NCI-H82 (cell line): ENCODE data around the gene FAM169A.
"Not testable (repeated sequence)": the region's sequence is repeated elsewhere in the genome, so short reads cannot be mapped to it uniquely, and the experiment has no call there.

ENCODE experiments used
- DNase-seq: peaks from one replicate; lab custom pipeline; 2025; lab: John Stamatoyannopoulos, UW

FAM169A gene

DNA sequence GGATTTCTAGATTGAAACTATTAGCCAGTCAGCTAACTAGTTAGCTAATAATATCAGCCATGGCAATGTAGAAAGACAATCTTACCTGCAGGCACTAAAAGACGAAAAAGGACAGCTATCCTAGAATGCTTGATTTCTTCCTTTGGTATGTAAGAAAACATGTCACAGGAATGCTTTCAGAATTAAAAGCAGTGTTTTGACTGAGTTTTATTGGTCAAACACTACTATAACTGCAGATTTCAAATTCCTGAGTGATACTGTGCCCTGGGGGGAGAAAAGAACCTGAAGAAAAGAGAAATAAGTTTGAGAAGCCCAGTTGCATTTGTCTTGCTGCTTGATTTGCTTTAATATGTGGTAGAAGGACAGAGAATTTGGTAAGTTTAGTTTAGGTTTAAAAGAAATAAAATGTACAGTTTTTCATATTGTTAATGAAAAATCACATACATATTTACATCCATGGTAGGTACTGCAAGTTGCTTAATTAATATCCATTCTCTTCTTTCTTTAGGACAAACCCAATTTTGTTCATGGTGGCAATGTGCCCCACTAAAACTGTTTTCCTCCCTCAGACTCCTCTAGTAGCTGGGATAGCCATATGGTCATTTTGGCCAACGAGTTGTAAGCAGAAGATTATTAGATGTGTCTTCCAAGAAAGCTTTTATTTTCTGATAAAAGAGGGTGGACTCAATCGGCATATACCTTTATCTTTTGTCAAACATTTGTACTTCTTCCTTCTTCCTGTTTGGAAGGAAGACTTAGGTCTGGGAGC lies 4.3 kb upstream of the FAM169A start:
- no peak for DNase-seq

DNA sequence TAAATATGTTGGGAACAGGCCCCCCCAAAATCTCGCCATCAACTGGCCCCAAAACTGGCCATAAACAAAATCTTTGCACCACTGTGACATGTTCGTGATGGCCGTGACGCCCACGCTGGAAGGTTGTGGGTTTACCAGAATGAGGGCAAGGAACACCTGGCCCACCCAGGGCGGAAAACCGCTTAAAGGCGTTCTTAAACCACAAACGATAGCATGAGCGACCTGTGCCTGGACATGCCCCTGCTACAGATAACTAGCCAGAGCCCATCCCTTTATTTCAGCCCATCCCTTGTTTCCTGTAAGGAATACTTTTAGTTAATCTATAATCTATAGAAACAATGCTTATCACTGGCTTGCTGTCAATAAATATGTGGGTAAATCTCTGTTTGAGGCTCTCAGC lies 3.2 kb upstream of the FAM169A start:
- not testable (repeated sequence) for DNase-seq

DNA sequence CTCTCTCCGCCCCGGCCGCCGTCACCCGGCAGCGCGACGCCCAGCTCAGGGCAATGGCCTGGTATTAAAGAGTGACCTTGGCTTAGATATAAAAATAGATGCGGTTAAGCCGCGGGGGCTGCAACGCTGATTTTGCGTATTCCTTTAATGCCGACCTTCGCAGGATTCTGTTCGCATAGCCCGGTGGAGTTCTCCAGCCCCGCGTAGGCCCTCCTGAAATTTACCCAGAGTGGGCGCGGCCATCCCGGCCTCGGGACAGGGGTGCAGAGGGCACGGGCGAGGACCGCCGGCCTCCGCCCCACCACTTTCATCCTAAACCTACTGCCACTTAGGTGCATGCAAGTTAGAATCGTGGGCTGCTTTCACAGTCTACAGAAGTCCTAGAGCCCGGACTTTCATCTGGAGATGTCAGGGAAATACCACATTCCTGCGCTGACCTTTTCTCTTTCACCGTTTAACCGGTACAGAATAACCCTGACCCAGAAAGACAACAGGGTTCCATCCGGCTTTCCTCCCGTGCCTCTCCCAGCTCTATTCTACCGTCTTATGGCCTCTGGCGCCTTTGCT lies 492 bp upstream of the FAM169A start:
- DNase-seq = no peak

DNA sequence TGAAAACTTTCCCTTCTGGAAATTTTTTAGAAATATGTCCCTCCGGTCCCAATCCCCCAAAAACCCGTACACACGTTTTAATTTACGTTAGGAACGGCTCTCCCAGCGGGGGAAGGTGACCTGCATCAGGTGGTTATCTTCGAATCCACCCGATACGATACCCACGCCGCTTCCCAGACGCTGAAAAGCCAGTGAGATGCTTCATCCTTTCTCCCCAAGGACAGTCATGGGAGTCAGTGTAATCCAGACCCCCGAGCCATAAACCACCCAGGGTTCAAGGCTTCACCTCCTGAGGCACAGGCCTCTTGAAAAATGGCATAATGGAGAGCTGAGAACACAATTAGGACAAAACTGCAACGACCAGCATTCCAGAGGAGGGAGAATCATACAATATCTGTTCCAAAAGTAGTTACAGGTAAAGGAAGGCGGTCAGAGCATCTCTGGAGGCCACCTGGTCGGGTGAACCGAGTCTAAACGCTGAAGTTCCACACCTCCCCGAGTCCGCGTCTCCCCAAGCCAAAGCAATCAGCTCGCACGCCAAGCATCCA lies 857 bp downstream of the FAM169A start:
- peak; percentile 46 for DNase-seq

DNA sequence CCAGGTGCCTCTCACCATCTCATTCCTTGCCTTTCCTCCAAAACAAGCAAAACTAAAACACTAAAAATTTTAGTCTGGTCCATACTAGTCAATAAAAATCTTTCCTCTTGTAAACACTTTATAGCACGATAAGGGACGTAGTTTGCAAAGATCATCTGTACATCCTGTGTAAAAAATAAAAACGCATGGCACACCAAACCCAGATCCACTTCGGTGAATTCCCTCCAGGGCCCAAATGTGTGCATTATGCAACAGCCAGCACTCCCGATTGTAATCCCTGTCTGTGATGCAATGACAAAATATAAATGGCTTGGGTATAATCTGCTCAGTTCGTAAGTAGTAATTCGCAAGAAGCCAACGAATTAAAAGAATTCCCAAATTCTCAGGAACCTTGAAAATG lies 1.4 kb downstream of the FAM169A start:
- DNase-seq = peak; percentile 39

DNA sequence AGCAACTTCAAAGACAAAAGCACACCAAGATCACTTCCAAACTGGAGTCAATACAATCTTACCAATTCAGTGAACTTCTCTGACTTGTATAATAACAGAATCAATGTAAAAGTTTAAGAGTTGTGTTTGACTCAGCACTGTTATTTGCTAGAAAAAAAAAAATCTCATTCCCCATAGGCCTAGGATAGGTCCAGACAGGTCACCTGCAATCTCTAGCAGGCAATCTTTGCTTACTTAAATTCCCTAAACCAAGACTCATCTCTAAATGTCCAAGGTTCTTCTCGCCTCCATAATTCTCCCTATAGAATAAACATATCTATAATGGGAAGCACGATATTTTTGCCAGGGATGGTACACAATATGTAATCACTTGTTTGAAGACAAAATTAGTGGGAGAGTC lies 2.5 kb downstream of the FAM169A start:
- DNase-seq = no peak

DNA sequence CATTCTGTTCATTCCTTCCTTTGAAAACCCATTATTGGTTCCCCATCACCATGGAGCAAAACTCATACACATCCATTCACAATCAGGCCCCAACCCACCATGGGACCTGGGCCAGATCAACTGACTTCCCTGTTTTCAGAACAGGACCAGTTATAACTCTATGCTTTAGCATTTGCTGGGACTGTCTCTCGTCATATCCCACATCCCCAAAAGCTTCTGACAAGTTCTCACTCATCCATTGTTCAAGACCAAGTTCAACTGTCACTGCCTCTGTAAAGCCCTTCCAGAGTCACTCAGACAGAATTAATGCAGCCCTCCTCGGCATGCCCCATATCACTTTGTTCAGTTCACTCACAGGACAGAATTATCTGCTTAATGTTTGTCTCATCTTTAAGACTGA lies 4.0 kb downstream of the FAM169A start:
- no peak for DNase-seq

DNA sequence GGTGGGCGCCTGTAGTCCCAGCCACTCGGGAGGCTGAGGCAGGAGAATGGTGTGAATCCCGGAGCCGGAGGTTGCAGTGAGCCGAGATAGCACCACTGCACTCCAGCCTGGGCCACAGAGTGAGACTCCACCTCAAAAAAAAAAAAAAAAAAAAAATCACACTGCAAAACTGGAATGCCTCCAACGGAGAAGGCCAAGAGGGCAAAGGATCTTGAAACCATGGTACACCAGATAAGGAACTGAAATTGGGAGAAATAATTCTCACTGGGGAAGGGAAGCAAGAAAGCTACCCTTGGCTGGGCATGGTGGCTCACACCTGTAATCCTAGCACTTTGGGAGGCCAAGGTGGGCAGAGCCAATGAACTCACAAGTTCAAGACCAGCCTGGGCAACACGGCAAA lies 9.2 kb downstream of the FAM169A start:
- not testable (repeated sequence) for DNase-seq

DNA sequence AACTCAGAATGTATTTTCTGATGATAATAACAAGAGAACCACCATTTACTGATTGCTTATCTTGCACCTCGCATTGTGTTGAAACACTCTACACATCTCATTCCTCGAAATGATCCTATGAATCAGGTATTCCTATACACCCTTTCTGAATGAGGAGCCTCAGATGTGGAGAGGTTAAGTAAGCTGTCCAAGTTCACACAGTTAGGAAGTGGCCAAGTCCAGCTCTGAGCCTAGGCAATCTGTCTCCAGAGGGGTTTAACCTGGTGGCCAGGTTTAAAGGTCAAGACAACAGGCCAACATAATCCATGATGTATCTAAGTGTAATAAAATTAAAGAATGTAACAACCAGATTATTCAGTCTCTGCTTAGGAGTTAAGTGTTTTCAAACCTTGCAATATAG lies 12.9 kb downstream of the FAM169A start:
- no peak for DNase-seq

DNA sequence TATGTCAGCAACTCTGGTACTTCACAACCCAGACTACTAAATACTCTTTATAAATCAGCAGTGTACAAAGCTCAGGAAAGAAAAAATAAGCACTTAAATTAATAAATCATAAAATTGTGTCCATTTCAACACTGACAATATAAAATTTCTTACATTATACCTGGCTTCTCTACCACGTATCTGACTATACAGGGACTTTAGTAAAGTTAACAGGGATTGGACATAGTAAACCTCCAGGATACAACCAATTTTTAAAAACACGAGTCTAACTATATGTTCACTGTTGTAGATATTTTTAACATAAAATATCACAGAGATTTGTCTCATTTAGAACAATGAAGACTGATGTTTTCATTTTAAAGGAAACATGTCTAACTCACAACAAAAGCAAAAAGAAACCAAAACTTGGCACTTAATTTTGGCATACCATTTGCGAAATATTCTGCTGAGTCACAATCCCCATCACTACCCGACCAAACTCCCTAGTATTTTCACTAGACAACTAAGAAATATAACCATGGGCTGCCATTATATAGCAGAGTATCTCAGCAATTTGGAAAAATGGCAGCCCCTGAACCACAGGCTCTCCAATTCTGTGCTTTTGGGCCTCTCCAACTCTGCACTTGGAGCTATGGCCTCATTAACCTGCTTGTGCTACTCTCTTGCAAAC lies 14.4 kb downstream of the FAM169A start:
- no peak for DNase-seq

DNA sequence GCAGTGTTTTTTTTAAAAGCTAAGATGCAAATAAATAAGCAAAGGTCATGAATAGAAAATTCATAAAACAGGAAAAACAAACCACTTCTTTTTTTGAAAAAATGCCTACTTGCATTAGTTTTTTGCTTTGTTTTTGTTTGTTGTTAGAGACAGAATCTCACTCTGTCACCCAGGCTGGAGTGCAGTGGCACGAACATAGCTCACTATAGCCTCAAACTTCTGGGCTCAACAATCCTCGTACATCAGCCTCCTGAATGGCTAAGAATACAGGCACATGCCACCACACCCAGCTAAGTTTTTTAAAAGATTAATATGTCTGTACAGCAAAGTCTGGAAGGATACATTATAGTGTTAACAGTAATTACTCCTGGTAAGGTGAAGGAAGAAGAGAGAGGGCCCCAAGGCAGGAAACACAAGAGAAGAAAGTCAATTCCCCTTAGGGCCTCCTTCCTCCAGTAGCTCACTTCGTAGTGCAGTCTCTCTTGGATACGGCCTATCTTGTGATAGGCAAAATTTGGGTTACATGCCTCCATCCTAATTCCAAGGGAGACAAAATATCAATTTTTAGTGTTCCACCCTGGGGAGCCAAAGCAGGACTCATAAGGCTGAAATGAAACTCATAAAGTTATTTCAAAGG lies 15.3 kb downstream of the FAM169A start:
- no peak for DNase-seq

DNA sequence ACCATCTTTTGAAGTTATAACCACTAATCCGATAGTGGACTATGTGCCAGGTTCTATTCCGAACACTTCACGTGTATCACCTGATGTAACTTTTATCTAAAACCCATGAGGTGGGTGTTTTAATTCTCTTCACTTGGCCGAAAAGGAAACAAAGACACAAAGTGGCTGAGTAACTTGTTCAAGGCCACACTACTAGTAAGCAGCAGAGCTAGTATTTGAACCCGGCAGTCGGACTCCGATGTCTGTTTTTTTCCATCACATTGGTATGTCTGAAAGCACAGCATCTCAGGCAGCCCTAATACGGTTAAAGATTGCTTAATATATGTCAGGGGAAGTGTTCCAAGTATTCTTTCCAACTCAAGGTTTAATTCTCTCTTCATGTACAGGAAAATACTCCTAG lies 16.2 kb downstream of the FAM169A start:
- no peak for DNase-seq

DNA sequence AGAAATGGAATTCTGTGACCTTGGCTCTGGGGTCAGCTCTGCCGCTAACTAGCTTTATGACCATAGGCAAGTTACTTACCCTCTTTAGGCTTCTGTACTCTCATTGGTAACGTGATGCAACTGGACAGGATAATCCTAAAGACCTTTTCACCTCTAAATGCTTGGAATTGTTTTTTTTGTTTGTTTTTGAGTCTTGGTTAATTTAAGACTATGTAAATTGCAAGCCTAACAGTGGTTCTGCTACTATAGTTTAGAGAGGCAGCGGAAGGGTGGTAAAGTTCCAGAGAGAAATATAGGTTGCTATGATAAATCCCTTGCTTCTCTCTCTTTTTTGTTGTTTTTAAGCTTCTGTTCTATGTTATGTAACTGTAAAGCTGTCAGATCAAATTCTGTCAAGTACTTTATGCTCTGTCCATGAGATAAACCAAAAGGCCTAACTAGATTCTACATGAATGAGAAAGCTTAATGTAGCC lies 17.6 kb downstream of the FAM169A start:
- peak; percentile 5 for DNase-seq

DNA sequence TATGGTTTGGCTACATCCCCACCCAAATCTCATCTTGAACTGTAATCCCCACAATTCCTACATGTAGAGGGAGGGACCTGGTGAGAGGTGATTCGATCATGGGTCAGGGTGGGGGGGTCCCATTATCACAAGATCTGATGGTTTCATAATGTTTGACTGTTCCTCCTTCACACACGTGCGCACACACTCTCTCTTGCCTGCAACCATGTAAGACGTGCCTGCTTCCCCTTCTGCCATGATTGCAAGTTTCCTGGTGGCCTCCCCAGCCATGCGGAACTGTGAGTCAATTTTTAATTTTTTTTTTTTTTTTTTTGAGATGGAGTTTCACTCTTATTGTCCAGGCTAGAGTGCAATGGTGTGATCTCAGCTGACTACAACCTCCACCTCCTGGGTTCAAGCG lies 27.0 kb downstream of the FAM169A start:
- DNase-seq = no peak

DNA sequence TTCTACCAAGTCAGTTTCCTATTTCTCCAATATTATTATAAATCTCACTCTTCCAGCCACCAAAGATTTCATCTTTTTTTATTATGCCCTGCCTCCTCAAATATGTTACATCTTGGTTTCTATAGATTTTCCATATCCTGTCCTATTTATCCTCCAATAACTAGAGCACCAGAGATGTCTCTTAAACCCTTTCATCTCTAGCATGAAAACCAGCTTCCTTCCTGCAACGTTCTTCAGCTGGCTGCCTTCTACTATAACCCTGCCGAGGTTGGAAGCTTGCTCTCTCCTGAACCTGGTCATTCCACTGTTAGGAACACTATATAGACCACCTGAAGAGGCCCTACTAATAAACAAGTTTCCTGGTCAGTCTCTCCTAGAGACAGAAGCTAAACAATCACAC lies 27.9 kb downstream of the FAM169A start:
- no peak for DNase-seq

DNA sequence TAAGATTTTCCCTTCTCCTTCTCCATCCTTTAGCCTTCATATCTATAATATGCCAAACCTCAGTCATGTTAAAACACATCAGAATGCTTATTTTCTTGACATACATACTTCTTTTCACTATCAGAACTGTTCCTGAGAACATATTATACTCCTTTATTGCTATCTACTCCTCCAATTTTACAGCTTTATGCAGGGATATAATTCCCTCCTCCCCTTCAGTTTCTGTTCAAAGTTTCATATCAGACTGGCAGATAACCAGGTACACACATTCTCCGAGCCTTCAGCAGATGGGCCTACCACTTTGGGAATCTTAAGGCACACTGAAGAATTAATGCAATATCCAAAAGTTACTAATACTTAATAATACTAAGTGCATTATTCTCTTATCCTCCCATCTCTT lies 29.1 kb downstream of the FAM169A start:
- no peak for DNase-seq

DNA sequence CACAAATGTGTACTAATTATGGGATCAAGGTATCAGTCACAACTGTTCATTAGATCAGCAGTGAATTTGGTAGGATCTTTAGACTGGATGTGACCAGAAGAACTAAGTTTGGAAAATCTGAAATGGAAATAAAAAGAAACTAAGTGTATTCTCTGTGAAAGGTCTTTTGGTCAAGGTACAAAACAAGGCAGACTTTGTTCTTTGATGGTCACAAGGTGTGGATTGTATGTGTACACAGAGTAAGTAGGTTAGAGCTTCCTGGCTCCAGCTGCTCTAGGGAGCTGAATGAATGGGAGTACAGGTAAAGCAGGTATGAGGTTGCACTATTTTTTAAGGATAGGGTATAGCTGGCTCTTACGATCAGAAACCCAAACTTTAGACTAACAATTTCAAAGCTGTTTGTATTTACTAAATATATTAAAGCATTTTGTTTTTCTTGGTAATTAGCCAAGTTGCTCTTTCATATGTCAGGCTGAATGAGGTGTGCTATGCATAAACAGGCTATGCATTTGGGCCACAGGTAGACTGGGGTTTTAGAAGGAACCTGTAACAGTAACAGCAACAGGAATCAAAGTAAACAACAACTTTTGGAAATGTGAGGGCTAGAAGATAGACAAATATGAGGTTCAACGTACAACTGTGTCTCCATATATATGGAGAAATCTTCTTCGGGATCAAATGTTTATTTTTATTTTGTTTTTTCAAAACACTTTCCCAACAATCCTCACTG lies 32.5 kb downstream of the FAM169A start:
- DNase-seq = no peak

DNA sequence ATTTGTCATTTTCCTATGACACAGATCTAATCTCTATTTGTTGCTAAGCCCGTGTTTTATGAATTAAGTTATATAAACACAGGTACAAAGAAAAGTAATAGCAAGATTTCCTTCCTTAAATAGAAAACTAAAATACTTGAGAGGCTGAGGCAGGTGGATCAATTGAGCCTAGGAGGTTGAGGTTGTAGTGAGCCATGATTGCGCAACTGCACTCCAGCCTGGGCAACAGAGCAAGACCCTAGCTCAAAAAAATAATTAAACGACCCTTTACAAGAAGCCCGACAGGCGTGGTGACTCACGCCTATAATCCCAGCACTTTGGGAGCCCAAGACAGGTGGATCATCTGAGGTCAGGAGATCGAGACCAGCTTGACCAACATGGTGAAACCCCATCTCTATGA lies 36.8 kb downstream of the FAM169A start:
- no peak for DNase-seq

DNA sequence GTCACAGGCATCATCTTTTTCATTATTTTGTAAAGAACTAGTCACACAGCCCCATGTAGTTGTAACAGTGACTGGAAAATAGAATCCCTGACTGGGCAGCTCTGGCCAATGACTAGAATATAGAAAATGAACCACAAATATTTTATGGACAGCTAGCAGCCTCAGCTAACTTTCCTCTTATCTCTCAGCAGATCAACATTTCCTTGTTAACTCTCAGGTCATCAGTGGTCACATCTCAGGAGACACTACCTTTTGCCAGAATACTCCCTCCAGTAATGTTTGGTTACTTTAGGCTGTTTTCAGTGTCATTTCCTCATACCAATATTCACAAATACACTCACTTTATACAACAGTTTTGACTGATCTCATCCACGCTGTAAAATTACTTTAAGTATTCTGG lies 43.9 kb downstream of the FAM169A start:
- no peak for DNase-seq

DNA sequence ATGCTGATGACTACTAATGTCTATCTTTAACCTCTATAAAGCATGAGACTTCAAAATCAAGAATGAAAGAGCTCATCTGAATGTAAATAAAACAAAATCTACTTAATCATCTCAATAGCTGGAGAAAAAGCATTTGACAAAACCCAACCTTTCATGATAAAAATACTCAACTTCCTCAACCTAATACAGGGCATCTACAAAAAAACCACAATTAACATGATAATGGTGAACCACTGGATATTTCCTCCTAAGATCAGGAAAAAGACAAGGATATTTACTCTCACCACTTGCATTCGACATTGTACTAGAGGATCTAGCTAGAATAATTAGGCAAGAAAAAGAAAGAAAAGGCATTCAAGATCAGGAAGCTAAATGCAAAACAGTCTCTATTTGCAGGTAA lies 49.3 kb downstream of the FAM169A start:
- no peak for DNase-seq

DNA sequence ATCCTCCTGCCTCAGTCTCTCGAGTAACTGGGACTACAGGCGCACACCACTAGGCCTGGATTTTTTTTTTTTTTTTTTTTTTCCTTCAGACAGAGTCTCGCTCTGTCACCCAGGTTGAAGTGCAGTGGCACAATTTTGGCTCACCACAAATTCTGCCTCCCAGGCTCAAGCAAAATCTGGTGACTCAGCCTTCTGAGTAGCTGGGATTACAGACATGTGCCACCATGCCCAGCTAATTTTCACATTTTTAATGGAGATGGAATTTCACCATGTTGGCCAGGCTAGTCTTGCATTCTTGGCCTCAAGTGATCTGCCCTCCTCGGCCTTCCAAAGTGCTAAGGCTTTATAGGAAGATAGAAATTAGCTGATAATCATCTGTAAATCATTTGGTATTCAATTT lies 55.3 kb downstream of the FAM169A start:
- no peak for DNase-seq

DNA sequence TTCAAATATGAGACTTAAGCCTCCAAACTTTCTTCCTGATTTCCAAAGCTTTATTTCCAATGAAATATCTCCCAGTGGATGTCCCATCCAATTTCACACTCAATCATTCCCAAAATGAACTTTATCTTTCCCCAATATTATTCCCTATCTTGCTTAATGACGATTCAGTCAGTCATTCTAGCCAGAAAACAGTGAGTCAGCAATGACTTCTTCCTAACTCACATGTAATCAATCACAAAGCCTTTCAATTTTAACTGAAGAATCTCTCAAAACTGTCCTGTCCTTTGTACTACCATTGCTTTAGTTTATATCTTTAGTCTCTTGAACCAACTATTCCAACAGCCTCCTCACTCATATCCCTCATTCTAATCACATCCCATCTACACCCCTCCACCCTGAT lies 64.2 kb downstream of the FAM169A start:
- DNase-seq = no peak
